AG09319 (cell line): Measurements from ENCODE around the gene KRT28.
"Not testable (repeated sequence)": the region's sequence is repeated elsewhere in the genome, so short reads cannot be mapped to it uniquely, and the experiment has no call there.

Source experiments
- DNase-seq: peaks from one replicate; pipeline ENCODE4 v3.0.0-alpha.2; 2010; ENCODE audit warnings: low read depth; ENCODE audit errors: extremely low read depth
- TF ChIP-seq, protein P1 (sequence below): IDR thresholded peaks from 2 replicates; pipeline ENCODE4 v1.5.1; 2011; ENCODE audit warnings: low read depth, mild to moderate bottlenecking, inconsistent platforms, low read length, moderate library complexity

Gene KRT28

GRCh38 chr17:40755231-40755630 lies 44.5 kb downstream of the KRT28 start, which contains the start of gene KRT25:
Gene KRT25 (minus strand): TSS chr17:40755331. CDS start chr17:40755271, 60 bp downstream.
- TF ChIP-seq, protein P1, sequence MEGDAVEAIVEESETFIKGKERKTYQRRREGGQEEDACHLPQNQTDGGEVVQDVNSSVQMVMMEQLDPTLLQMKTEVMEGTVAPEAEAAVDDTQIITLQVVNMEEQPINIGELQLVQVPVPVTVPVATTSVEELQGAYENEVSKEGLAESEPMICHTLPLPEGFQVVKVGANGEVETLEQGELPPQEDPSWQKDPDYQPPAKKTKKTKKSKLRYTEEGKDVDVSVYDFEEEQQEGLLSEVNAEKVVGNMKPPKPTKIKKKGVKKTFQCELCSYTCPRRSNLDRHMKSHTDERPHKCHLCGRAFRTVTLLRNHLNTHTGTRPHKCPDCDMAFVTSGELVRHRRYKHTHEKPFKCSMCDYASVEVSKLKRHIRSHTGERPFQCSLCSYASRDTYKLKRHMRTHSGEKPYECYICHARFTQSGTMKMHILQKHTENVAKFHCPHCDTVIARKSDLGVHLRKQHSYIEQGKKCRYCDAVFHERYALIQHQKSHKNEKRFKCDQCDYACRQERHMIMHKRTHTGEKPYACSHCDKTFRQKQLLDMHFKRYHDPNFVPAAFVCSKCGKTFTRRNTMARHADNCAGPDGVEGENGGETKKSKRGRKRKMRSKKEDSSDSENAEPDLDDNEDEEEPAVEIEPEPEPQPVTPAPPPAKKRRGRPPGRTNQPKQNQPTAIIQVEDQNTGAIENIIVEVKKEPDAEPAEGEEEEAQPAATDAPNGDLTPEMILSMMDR = no peak
- DNase-seq = no peak

GRCh38 chr17:40753804-40754203 lies 46.0 kb downstream of the KRT28 start:
- DNase-seq = no peak
- TF ChIP-seq, protein P1 = no peak

DNA sequence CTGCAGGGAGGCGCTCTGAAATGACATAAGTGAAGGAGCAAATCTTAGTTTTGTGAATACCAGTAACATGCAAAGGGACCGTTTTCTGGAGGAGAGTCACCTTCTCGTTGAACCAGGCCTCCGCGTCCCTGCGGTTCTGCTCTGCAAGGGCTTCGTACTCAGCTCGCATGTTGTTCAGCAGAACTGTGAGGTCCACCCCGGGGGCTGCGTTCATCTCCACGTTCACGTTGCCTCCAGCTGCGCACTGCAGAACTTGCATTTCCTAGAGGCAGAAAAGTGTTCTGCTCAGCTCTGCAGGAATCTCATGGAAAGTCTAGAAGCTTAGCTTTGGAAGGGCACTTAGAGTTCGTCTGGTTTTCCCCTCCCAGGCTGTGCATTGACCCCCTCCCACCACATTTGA lies 48.7 kb downstream of the KRT28 start:
- TF ChIP-seq, protein P1 = no peak
- no peak for DNase-seq

DNA sequence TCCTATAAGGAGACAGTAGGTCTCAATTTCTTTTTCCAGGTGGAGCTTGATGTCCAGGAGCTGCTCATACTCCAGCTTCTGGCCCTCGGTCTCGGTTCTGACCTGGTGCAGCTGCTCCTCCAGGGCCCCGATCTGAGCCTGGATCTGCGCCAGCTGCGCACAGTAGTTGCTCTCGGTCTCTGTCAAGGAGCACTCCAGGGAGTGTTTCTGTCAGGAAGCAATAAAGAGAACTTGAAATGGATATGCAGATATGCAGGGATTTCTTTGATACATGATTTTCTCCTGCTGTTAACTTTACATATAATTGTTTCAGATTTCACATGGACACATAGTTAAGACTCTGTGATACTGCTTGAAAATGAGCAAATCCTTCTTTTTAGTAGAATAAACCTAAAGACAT lies 49.4 kb downstream of the KRT28 start:
- DNase-seq = no peak
- TF ChIP-seq, protein P1 = no peak

GRCh38 chr17:40748666-40749065 lies 51.1 kb downstream of the KRT28 start:
- DNase-seq = not testable (repeated sequence)
